Measurements from ENCODE around the gene GPR143. TPM values are rescaled to one million over a fixed set of nuclear protein-coding genes. Genes with fewer than 3 reads are reported as not detected.

The GPR143 gene
- total and polyA plus RNA-seq, 2 of the 4 experiments (the other 2 are of a cell fraction), result 0.07 TPM; not detected in 1

GRCh38 chrX:9693307-9694001, 72.2 kb downstream of the GPR143 start:
- intact Hi-C loops (cut with micrococcal nuclease) (no loop called here), dilution Hi-C loops (cut with HindIII; ENCODE audit: low sequenced_read_pairs, unreplicated experiment) (no loop called here), in situ Hi-C loops (cut with MboI; ENCODE audit: low sequenced_read_pairs) (no loop called here)
- Histone ChIP-seq H2BK120ac (ENCODE audit: low read depth, low read length) (no peak overlapping the region), H2BK15ac (ENCODE audit: low read depth, low read length) (no peak overlapping the region), H3K14ac (replicated peaks; ENCODE audit: low read depth, low read length) (no peak overlapping the region), H3K9me3 (ENCODE audit: control insufficient read depth, insufficient read depth, low read length) (peaks cover 7% of the 10 kb centered on the region; the same call in 1 of the 2 replicates), H3K4me1 (ENCODE audit: control insufficient read depth, insufficient read depth, low read length) (no peaks in the 10 kb centered on the region), H4K20me1 (ENCODE audit: insufficient read depth, low read length) (no peaks in the 10 kb centered on the region), H2AK5ac (ENCODE audit: low read depth, low read length) (no peak overlapping the region), H3K27ac (ENCODE audit: insufficient read depth, low read length) (no peak overlapping the region), H4K91ac (ENCODE audit: insufficient read depth, low read depth, low read length) (no peak overlapping the region), H3K36me3 (ENCODE audit: control insufficient read depth, insufficient read depth, low read length) (peaks cover 37% of the 10 kb centered on the region), H3K9me1 (ENCODE audit: insufficient read depth, low read length) (0 out of 2 replicates have a peak, but pooled peaks cover 5% of the 10 kb centered on the region), H3K4ac (ENCODE audit: low read depth, low read length) (no peak overlapping the region), H3K18ac (ENCODE audit: low read depth, low read length) (no peak overlapping the region), H2AFZ (replicated peaks; ENCODE audit: low read length, poor library complexity) (no peak overlapping the region), H3K23ac (ENCODE audit: low read depth, low read length) (no peak overlapping the region), H4K5ac (ENCODE audit: low read depth, low read length) (no peak overlapping the region), H3K4me2 (ENCODE audit: low read depth, low read length) (no peak overlapping the region), H2BK20ac (ENCODE audit: low read depth, low read length) (no peak overlapping the region), H4K8ac (ENCODE audit: low read depth in 2 of 2, low read length in 2 of 2) (no peak overlapping the region), H2BK5ac (ENCODE audit: low read depth, low read length, poor library complexity, severe bottlenecking) (no peak overlapping the region), H3K4me3 (ENCODE audit: insufficient read depth, low read depth, low read length) (no peak overlapping the region), H3K56ac (ENCODE audit: extremely low read depth, insufficient read depth, low read length) (no peak overlapping the region), H3K9ac (ENCODE audit: low read depth, low read length) (no peak overlapping the region), H2AK9ac (replicated peaks; ENCODE audit: low read depth, low read length, poor library complexity) (no peak overlapping the region), H3K27me3 (ENCODE audit: control insufficient read depth, insufficient read depth, low read length) (no peaks in the 10 kb centered on the region), H3K79me1 (ENCODE audit: low read depth in 1 of 2, low read length in 2 of 2) (no peaks in the 10 kb centered on the region; a peak in 1 of 4 replicates)
- WGBS, 2 experiments (ENCODE audit: extremely low coverage in 2 of 2, insufficient read length in 1 of 2), result 69% methylated on average over 3 of the region's 12 CpGs; no CpG with 5 or more reads in 1 of the 2 experiments
- ChIA-PET CTCF (no interaction called here), POLR2A (ENCODE audit: unreplicated experiment) (no interaction called here)
- ATAC-seq (ENCODE audit: low read depth), result no peak
- DNase-seq, result no peak
- TF ChIP-seq MAZ (IDR thresholded peaks at IDR 0.05; ENCODE audit: borderline replicate concordance, low read depth, low read length), result no peak
- TF ChIP-seq BHLHE40 (IDR thresholded peaks at IDR 0.05; ENCODE audit: low read depth, low read length), result no peak
- TF ChIP-seq MAFK (IDR thresholded peaks at IDR 0.05; ENCODE audit: low read depth, low read length), result no peak
- no peak for TF ChIP-seq ELK1 (IDR thresholded peaks at IDR 0.05; ENCODE audit: borderline replicate concordance, low read depth, low read length)
- TF ChIP-seq NFE2L2 (IDR thresholded peaks at IDR 0.05; ENCODE audit: low read depth, low read length), result no peak
- TF ChIP-seq RAD21 (IDR thresholded peaks at IDR 0.05; ENCODE audit: low read length), result no peak
- TF ChIP-seq CHD1 (IDR thresholded peaks at IDR 0.05; ENCODE audit: low read depth, low read length), result no peak
- BruUV-seq (replicated peaks), result no TSS peak
